ENCODE results near the gene CPLANE2.

The CPLANE2 gene

GRCh38 chr1:16241221-16241708 is 4.3 kb upstream of the CPLANE2 start:
- TF ChIP-seq CTCF (conservative IDR thresholded peaks at IDR 0.05; ENCODE audit: low read depth) = no peak
- ChIA-PET POLR2A (ENCODE audit: low non-redundant PET) (no interaction called here), CTCF (no interaction called here)
- no peak for DNase-seq (ENCODE audit: low spot score)
- H3K27ac ChIP-seq = peak overlapping the region; percentile 29; the same call in 1 of the 2 replicates

GRCh38 chr1:16239972-16240491 is 3.0 kb upstream of the CPLANE2 start:
- no peak for DNase-seq (ENCODE audit: low spot score)
- H3K27ac ChIP-seq = peak overlapping the region; percentile 29; the same call in 1 of the 2 replicates
- CTCF ChIA-PET = interaction anchor here (0.7 kb wide), 1 partner anchor 11 kb away, joined by 3 read pairs; no protein-coding TSS in a partner anchor
- TF ChIP-seq CTCF (conservative IDR thresholded peaks at IDR 0.05; ENCODE audit: low read depth) = no peak
- POLR2A ChIA-PET (ENCODE audit: low non-redundant PET) = no interaction called here

GRCh38 chr1:16237343-16237830 is 404 bp upstream of the CPLANE2 start:
- POLR2A ChIA-PET (ENCODE audit: low non-redundant PET) = interaction anchor here (0.6 kb wide), 1 partner anchor 16 kb away, joined by 4 read pairs; no protein-coding TSS in a partner anchor
- CTCF ChIA-PET = interaction anchor here (0.7 to 1.1 kb wide), 4 partner anchors 9 to 251 kb away, joined by 3 to 6 read pairs (median 4); no protein-coding TSS in a partner anchor
- no peak for DNase-seq (ENCODE audit: low spot score)
- H3K27ac ChIP-seq = peak overlapping the region; percentile 87
- no peak for TF ChIP-seq CTCF (conservative IDR thresholded peaks at IDR 0.05; ENCODE audit: low read depth)

GRCh38 chr1:16235944-16236510 is 956 bp downstream of the CPLANE2 start:
- TF ChIP-seq CTCF (conservative IDR thresholded peaks at IDR 0.05; ENCODE audit: low read depth) = no peak; the same call in 1 of the 2 replicates
- DNase-seq (ENCODE audit: low spot score) = peak; percentile 58
- CTCF ChIA-PET = interaction anchor here (0.6 to 1.8 kb wide), 6 partner anchors 24 to 155 kb away, joined by 3 to 10 read pairs (median 4); no protein-coding TSS in a partner anchor
- H3K27ac ChIP-seq = peak overlapping the region; percentile 87
- POLR2A ChIA-PET (ENCODE audit: low non-redundant PET) = interaction anchor here (0.7 kb wide), 1 partner anchor 341 kb away, joined by 8 read pairs; no protein-coding TSS in a partner anchor

- H3K27ac ChIP-seq = peak overlapping the region; percentile 87
- no peak for TF ChIP-seq CTCF (conservative IDR thresholded peaks at IDR 0.05; ENCODE audit: low read depth)
- no peak for DNase-seq (ENCODE audit: low spot score)
- CTCF ChIA-PET = interaction anchor here (0.6 to 1.8 kb wide), 5 partner anchors 24 to 157 kb away, joined by 3 to 10 read pairs (median 5); no protein-coding TSS in a partner anchor
- POLR2A ChIA-PET (ENCODE audit: low non-redundant PET) = interaction anchor here (0.7 kb wide), 1 partner anchor 341 kb away, joined by 8 read pairs; no protein-coding TSS in a partner anchor
Observed at GRCh38 chr1:16235347-16235746, 1.6 kb downstream of the CPLANE2 start.

GRCh38 chr1:16233431-16233830 is 3.6 kb downstream of the CPLANE2 start:
- ChIA-PET CTCF (no interaction called here), POLR2A (ENCODE audit: low non-redundant PET) (no interaction called here)
- TF ChIP-seq CTCF (conservative IDR thresholded peaks at IDR 0.05; ENCODE audit: low read depth) = no peak
- H3K27ac ChIP-seq = no peak overlapping the region
- no peak for DNase-seq (ENCODE audit: low spot score)
